Activated naive CD4-positive, alpha-beta T cell treated with anti-CD3 and anti-CD28 coated beads, Interleukin-2, amount 10 ng/mL, durations not matched to agents 7 days and 5 days (primary cell): ENCODE data around the gene SLC35F3.

Experiments used
- CTCF ChIA-PET: fragments of 350-600 bp; sonication (Branson Sonifier 250); formaldehyde crosslinking; loops from one replicate; lab custom pipeline; 2021; ENCODE audit warnings: antibody characterized with exemption; lab: Charles Lee
- DNase-seq: peaks from one replicate; pipeline ENCODE4 v3.0.0-alpha.2; 2020
- H3K27ac Mint-ChIP-seq: one replicate; pipeline ENCODE4 v1.8.0; 2021; ENCODE audit warnings: mild to moderate bottlenecking, moderate library complexity, mixed read lengths
- H3K27me3 Mint-ChIP-seq: one replicate; pipeline ENCODE4 v1.8.0; 2021; ENCODE audit warnings: mild to moderate bottlenecking, mixed read lengths
- H3K36me3 Mint-ChIP-seq: one replicate; pipeline ENCODE4 v1.8.0; 2021; ENCODE audit warnings: mixed read lengths
- H3K4me1 Mint-ChIP-seq: one replicate; pipeline ENCODE4 v1.8.0; 2021; ENCODE audit warnings: mixed read lengths
- H3K4me3 Mint-ChIP-seq: one replicate; pipeline ENCODE4 v1.8.0; 2021; ENCODE audit warnings: mild to moderate bottlenecking, moderate library complexity, mixed read lengths
- H3K9me3 Mint-ChIP-seq: one replicate; pipeline ENCODE4 v1.8.0; 2021; ENCODE audit warnings: mixed read lengths

SLC35F3 gene

DNA sequence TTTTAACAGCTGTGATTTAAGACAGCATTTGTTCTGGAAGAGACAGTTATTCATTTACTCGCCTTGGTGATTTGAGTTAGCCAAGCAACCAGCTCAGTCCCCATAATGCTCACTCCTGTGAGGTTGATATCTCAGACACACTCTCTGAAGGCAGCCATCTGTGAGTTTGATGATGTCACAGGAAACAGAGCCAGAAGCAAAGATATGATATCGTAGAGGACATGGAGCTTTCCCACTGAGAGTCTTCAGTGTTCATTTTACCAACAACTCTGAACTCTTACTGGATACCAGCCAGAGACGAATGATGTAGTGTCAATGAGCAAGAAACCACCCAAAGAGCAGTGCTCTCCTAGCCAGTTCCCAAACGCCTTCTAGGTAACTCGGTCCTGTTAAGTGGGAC lies 219.4 kb downstream of the SLC35F3 start:
- H3K9me3 Mint-ChIP-seq: no peaks in the 10 kb centered on the region
- DNase-seq: no peak

DNA sequence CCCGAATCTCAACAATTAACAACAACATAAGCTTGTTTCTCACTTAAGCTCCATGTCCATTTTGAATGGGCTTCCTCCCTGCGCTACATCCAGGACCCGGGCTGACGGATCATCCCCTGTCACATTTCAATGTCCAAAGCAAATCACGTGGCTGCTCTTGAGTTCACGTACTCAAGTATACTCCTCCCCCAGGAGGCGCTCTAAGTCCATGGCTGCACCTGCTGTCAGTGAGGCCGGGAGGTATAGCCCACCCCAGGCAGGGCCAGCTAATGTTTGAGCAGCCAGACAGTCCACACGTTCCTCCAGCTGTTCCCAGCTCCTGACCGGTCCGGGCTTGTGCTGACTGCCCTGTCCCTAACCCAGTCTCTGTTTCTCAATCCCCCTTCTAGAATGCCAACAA lies 220.8 kb downstream of the SLC35F3 start:
- H3K4me1 Mint-ChIP-seq: no peaks in the 10 kb centered on the region
- no peaks in the 10 kb centered on the region for H3K9me3 Mint-ChIP-seq

More for the DNA sequence above, 219.4 kb downstream of the SLC35F3 start:
- Mint-ChIP-seq H3K27me3 (peaks cover 24% of the 10 kb centered on the region), H3K36me3 (no peaks in the 10 kb centered on the region), H3K27ac (no peak overlapping the region), H3K4me3 (no peak overlapping the region), H3K4me1 (no peaks in the 10 kb centered on the region)
- CTCF ChIA-PET: interaction anchor here (1.0 to 5.5 kb wide), 9 partner anchors 8 to 345 kb away, joined by 3 to 78 read pairs (median 4); no protein-coding TSS in a partner anchor

DNA sequence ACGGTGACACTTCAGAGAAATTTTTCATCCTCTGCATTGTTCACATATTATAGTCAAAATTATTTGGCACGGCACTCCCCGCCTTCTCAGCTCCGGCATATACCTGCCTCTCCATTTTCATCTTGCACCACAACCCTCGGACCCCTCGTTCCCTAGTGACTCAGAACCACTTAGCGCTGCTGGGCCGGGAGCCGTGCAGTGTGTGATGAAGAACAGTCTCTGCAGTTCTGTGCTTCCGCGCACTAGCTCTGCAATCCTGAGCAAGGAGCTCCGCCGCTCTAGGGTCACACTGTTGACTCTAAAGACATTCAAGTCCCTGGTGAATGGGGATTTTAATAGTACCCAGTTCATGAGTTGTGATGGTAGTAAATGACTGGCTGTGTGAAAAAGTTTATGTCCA lies 221.2 kb downstream of the SLC35F3 start:
- no peak overlapping the region for H3K27ac Mint-ChIP-seq

More for the DNA sequence above, 220.8 kb downstream of the SLC35F3 start:
- peaks cover 24% of the 10 kb centered on the region for H3K27me3 Mint-ChIP-seq
- H3K36me3 Mint-ChIP-seq: no peaks in the 10 kb centered on the region
- CTCF ChIA-PET: interaction anchor here (0.7 to 5.5 kb wide), 14 partner anchors 10 to 344 kb away, joined by 3 to 78 read pairs (median 4); no protein-coding TSS in a partner anchor
- no peak overlapping the region for H3K27ac Mint-ChIP-seq
- H3K4me3 Mint-ChIP-seq: no peak overlapping the region
- DNase-seq: peak; percentile 70

DNA sequence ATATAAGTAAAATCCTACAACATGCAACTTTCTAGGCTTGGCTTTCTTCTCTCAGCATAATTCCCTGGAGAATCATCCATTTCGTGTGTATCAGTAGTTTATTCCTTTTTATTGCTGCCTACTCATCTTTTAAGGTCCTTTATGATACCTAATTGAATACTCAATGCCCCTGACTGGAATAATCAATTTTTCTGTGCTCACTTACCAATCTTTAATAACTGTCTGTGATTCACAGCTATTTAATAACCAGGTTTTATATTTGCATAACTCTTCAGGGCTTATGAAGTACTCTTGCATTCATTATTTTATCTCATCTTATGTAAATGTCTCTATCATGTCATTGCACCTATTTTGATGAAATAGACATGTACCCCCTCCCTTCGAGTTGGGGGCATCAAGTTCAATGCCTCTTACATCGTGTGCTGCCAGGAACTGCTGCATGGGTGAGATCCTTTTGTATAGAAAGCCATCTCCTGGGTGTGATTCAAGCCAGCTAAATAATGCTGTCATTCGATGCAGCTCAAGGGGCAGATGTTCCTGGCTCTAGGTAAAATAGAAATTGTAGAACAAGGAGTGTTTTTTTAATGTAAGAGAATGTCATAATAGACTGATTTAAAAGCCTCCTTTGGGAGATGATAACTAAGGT lies 222.7 kb downstream of the SLC35F3 start:
- Mint-ChIP-seq H3K27ac (no peak overlapping the region), H3K27me3 (peaks cover 23% of the 10 kb centered on the region), H3K4me3 (no peak overlapping the region), H3K4me1 (no peaks in the 10 kb centered on the region), H3K9me3 (no peaks in the 10 kb centered on the region), H3K36me3 (no peaks in the 10 kb centered on the region)
- CTCF ChIA-PET: interaction anchor here (1.1 to 5.5 kb wide), 8 partner anchors 11 to 200 kb away, joined by 3 to 78 read pairs (median 4); no protein-coding TSS in a partner anchor
- no peak for DNase-seq

More for the DNA sequence above, 221.2 kb downstream of the SLC35F3 start:
- CTCF ChIA-PET: interaction anchor here (0.7 to 5.5 kb wide), 8 partner anchors 10 to 202 kb away, joined by 3 to 78 read pairs (median 9); no protein-coding TSS in a partner anchor
- no peak overlapping the region for H3K4me3 Mint-ChIP-seq
- H3K27me3 Mint-ChIP-seq: peaks cover 21% of the 10 kb centered on the region
- no peaks in the 10 kb centered on the region for H3K36me3 Mint-ChIP-seq
- H3K9me3 Mint-ChIP-seq: no peaks in the 10 kb centered on the region
- DNase-seq: no peak
- H3K4me1 Mint-ChIP-seq: no peaks in the 10 kb centered on the region

DNA sequence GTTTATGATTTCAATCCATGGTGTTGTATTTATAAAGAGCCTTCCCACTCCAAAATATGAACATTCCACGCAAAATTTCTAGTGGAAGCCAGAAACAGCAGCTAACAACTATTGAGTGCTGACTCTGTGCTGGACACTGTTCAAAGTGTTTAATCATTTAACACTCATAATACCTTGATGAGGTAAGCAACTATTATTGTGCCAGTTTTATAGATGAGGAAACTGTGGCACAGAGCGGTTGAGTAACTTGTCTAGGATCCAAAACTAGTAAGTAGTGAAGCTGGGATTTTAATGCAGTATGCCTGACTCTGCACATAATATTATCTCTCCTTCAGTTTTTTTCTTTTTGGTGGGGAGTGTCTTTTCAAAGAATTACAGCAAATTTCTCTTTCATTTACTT lies 228.3 kb downstream of the SLC35F3 start:
- peaks cover 26% of the 10 kb centered on the region for H3K27me3 Mint-ChIP-seq
- no peak overlapping the region for H3K4me3 Mint-ChIP-seq
- H3K27ac Mint-ChIP-seq: no peak overlapping the region
- H3K4me1 Mint-ChIP-seq: no peaks in the 10 kb centered on the region
- no peaks in the 10 kb centered on the region for H3K36me3 Mint-ChIP-seq
- no peaks in the 10 kb centered on the region for H3K9me3 Mint-ChIP-seq
- DNase-seq: no peak
- CTCF ChIA-PET: no interaction called here

DNA sequence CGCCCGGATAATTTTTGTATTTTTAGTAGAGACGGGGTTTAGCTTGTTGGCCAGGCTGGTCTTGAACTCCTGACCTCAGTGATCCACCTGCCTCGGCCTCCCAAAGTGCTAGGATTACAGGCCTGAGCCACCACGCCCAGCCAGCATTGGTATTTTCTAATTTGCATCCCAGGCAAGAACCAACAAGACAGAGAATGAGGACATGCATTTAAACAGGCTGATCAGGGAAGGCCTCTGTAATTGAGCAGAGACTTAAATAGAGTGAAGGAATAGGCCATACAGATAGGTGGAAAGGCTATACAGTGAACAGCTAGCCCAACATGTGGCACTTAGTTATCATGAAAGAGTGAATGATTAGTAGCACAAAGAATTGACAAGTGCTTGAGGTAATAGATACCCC lies 230.4 kb downstream of the SLC35F3 start:
- no peak overlapping the region for H3K4me3 Mint-ChIP-seq
- peaks cover 26% of the 10 kb centered on the region for H3K27me3 Mint-ChIP-seq
- no peak overlapping the region for H3K27ac Mint-ChIP-seq
- H3K9me3 Mint-ChIP-seq: no peaks in the 10 kb centered on the region
- DNase-seq: no peak
- CTCF ChIA-PET: no interaction called here
- no peaks in the 10 kb centered on the region for H3K36me3 Mint-ChIP-seq
- no peaks in the 10 kb centered on the region for H3K4me1 Mint-ChIP-seq

DNA sequence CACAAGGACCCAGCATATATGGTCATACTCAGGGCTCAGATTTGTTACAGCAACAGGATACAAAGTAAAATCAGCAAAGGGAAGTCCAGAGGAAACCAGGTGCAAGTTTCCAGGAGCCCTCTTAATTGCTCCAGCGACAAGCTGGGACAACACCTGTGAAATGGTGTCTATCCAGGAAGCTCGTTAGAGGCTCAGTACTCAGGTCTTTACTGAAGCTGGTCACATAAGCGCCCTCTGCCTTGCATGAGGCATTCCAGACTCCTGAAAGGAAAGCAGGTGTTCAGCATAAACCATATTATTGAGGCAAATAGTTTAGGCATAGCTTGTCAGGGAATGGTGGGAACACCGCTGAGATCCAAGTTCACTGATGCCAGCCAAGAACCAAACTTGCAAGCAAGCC lies 231.0 kb downstream of the SLC35F3 start:
- Mint-ChIP-seq H3K27ac (no peak overlapping the region), H3K36me3 (no peaks in the 10 kb centered on the region), H3K4me3 (no peak overlapping the region), H3K27me3 (peaks cover 26% of the 10 kb centered on the region), H3K4me1 (no peaks in the 10 kb centered on the region), H3K9me3 (no peaks in the 10 kb centered on the region)
- CTCF ChIA-PET: interaction anchor here (1.2 kb wide), 1 partner anchor 11 kb away, joined by 3 read pairs; no protein-coding TSS in a partner anchor
- no peak for DNase-seq

DNA sequence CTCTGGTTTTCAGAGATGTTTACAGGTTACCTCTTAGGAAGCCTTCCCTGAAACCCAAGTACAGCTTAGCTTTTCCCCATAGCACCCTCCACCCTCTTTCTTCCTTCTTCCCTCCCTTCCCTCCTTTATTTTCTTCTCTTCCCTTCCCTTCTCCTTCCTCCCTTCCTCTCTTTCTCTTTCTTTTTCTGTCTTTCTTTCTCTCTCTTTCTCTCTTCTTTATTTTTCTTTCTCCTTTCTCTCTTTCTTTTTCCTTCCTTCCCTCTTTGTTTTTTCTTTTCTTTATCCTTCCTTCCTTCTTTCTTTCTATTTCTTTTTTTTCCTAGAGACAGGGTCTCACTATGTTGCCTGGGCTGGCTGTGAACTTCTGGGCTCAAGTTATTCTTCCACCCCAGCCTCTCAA lies 231.6 kb downstream of the SLC35F3 start:
- Mint-ChIP-seq H3K9me3 (no peaks in the 10 kb centered on the region), H3K27ac (no peak overlapping the region)
- CTCF ChIA-PET: interaction anchor here (0.8 to 1.2 kb wide), 2 partner anchors 12 to 124 kb away, joined by 3 read pairs; no protein-coding TSS in a partner anchor

DNA sequence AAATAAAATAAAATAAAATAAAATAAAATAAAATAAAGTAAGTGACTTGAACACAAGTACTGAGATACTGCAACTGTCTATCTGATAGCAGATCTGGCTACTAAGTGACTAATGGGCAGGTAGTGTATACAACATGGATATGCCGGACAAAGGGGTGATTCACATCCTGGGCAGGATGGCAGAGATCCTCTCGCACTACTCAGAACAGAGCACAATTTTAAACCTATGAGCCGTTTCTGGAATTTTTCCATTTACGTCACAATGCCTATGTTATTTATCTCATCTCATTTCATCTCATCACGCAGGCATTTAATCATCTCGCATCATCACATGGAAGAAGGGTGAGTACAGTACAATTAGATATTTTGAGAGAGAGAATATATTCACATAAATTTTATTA lies 235.5 kb downstream of the SLC35F3 start:
- Mint-ChIP-seq H3K9me3 (no peaks in the 10 kb centered on the region), H3K4me3 (no peak overlapping the region), H3K27ac (no peak overlapping the region), H3K27me3 (peaks cover 38% of the 10 kb centered on the region), H3K4me1 (no peaks in the 10 kb centered on the region), H3K36me3 (no peaks in the 10 kb centered on the region)
- CTCF ChIA-PET: interaction anchor here (0.8 kb wide), 1 partner anchor 15 kb away, joined by 4 read pairs; no protein-coding TSS in a partner anchor
- DNase-seq: no peak

More for the DNA sequence above, 231.6 kb downstream of the SLC35F3 start:
- Mint-ChIP-seq H3K27me3 (peaks cover 26% of the 10 kb centered on the region), H3K4me3 (no peak overlapping the region), H3K4me1 (no peaks in the 10 kb centered on the region), H3K36me3 (no peaks in the 10 kb centered on the region)
- no peak for DNase-seq

DNA sequence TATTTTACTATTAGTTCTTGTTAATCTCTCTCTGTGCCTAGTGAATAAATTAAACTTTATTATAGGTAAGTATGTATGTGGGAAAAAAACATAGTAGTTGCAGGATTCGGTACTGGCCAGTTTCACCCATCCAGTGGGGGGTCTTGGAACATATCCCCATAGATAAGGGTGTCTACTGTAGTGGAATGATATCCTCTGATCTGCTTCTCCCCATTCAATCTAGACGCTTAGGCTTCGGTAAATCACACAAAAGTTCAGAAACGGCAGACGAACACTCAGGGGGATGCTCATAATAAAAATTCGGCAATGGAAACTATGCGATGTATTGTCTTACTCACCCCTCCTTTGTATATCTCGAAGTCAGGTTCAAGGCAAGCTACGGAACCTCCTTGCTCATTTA lies 235.9 kb downstream of the SLC35F3 start:
- Mint-ChIP-seq H3K36me3 (no peaks in the 10 kb centered on the region), H3K27ac (no peak overlapping the region), H3K27me3 (peaks cover 42% of the 10 kb centered on the region), H3K4me3 (no peak overlapping the region), H3K9me3 (no peaks in the 10 kb centered on the region), H3K4me1 (no peaks in the 10 kb centered on the region)
- no peak for DNase-seq
- CTCF ChIA-PET: interaction anchor here (0.8 kb wide), 1 partner anchor 16 kb away, joined by 4 read pairs; no protein-coding TSS in a partner anchor

DNA sequence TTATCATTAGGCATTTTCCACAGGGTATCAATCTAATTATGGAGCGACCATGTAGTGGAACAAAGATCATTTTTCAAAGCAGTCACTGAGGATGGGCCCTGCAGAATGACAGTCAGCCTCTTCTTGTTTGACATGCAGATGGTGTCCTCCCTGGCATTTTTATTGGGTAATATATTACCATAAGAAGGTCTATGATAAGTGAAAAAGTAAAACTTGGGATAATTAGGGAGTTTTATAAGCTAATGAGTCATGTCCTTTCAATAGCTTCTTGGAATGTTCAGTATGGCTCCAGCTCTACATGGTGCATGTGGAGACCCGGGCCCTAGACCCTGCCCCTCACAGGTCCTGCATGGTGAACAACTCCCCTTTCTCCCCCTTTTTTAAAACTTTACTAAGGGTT lies 236.5 kb downstream of the SLC35F3 start:
- Mint-ChIP-seq H3K4me1 (no peaks in the 10 kb centered on the region), H3K4me3 (no peak overlapping the region), H3K27ac (no peak overlapping the region), H3K36me3 (no peaks in the 10 kb centered on the region), H3K9me3 (no peaks in the 10 kb centered on the region), H3K27me3 (peaks cover 41% of the 10 kb centered on the region)
- DNase-seq: no peak
- CTCF ChIA-PET: interaction anchor here (0.8 to 1.0 kb wide), 2 partner anchors 16 to 48 kb away, joined by 3 to 4 read pairs; no protein-coding TSS in a partner anchor

DNA sequence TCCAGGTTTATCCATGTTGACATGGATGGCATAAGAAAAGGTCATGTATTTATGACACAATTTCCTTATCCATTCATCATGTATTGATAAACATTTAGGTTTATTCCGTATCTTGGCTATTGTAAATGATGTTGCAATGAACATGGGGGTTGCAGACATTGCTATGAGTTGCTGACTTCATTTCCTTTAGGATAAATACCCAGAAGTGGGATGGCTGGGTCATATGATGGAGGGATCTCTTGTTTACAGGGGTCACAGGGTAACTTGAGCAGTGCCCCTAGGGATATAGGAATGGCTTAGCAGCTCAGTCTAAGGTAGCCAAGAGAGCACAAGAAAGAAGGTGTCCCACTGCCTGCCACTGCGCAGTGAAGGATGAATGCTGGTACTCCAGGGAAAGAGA lies 239.2 kb downstream of the SLC35F3 start:
- DNase-seq: no peak
- Mint-ChIP-seq H3K27ac (no peak overlapping the region), H3K36me3 (no peaks in the 10 kb centered on the region), H3K4me3 (no peak overlapping the region), H3K4me1 (peaks cover 3% of the 10 kb centered on the region), H3K27me3 (peaks cover 51% of the 10 kb centered on the region), H3K9me3 (peaks cover 6% of the 10 kb centered on the region)
- CTCF ChIA-PET: interaction anchor here (0.9 kb wide), 1 partner anchor 16 kb away, joined by 3 read pairs; no protein-coding TSS in a partner anchor

DNA sequence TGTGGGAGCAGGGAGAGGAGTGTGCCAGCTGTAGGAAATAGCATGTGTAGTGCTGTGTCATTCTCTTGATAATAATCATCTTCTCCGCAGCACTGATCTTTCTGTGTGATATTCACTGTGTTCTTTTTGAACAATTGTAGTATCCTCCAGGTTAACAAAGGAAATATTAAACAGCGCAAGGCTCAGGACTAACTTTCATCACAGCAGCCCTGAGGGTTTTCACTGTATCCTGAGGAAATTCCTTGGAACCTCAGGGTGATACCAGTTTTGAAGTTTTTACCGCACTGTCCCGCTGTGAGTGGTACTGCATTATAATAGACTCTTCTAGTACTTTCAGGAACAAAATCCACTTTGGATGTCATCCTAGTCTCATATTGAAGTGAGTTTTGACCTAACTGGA lies 240.4 kb downstream of the SLC35F3 start:
- H3K4me3 Mint-ChIP-seq: no peak overlapping the region
- H3K9me3 Mint-ChIP-seq: peaks cover 6% of the 10 kb centered on the region
- no peaks in the 10 kb centered on the region for H3K36me3 Mint-ChIP-seq
- DNase-seq: no peak
- H3K27me3 Mint-ChIP-seq: peaks cover 55% of the 10 kb centered on the region
- H3K27ac Mint-ChIP-seq: no peak overlapping the region
- CTCF ChIA-PET: interaction anchor here (0.6 kb wide), 1 partner anchor 57 kb away, joined by 3 read pairs; no protein-coding TSS in a partner anchor
- H3K4me1 Mint-ChIP-seq: peaks cover 4% of the 10 kb centered on the region

DNA sequence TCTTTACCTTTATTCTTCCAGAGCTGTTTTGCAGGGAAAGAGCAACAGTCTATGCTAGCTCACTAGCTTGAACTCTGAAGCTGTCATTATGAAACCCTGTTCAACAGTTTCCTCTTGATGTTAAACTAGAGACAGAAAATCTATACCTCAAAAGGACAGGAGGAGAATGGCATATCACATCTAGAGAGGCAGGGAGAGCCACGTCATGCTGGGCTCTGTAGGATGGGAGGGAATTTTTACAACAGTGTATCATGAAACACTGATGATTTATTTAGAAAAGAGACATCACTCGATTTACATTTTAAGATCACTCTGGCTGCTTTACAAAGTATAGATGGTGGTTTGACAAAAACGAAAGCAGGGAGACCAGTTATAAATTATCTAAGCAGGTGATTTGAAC lies 243.9 kb downstream of the SLC35F3 start:
- peaks cover 56% of the 10 kb centered on the region for H3K27me3 Mint-ChIP-seq
- no peak for DNase-seq
- H3K4me3 Mint-ChIP-seq: no peak overlapping the region
- peaks cover 4% of the 10 kb centered on the region for H3K4me1 Mint-ChIP-seq
- H3K36me3 Mint-ChIP-seq: no peaks in the 10 kb centered on the region
- H3K27ac Mint-ChIP-seq: no peak overlapping the region
- CTCF ChIA-PET: interaction anchor here (1.4 kb wide), 1 partner anchor 65 kb away, joined by 4 read pairs; no protein-coding TSS in a partner anchor
- peaks cover 6% of the 10 kb centered on the region for H3K9me3 Mint-ChIP-seq
